Omental fat pad (tissue), 4 donors: ENCODE data around the gene MRTFB. TPM values are rescaled to one million over a fixed set of nuclear protein-coding genes. Genes with fewer than 3 reads are reported as not detected.
"Not testable (repeated sequence)": the region's sequence is repeated elsewhere in the genome, so short reads cannot be mapped to it uniquely, and the experiment has no call there.

ENCODE experiments used
- ATAC-seq: fragments of 150-250 bp; one replicate; pipeline ENCODE4 v1.9.1; 2016; ENCODE audit warnings: mild to moderate bottlenecking, moderate library complexity; ENCODE audit not compliant: low FRiP score
- DNase-seq: peaks from one replicate; pipeline ENCODE4 v3.0.0-alpha.2; 2019; ENCODE audit warnings: low spot score
- CTCF ChIP-seq, 3 donors: fragments of 450-650 bp; IDR thresholded peaks; one replicate each; pipeline ENCODE4 v1.5.1; 2016 to 2017; ENCODE audit warnings: antibody characterized with exemption in 3 of 3, mild to moderate bottlenecking in 3 of 3, moderate library complexity in 2 of 3
- total RNA-seq, 4 donors: library from RNA; depleted of rRNA; stranded (reverse); fragments of >200 nt; gene quantifications; one replicate each; pipeline ENCODE4 v1.1.0, GENCODE V29; 2016

MRTFB gene
- total RNA-seq: 100 to 1,000 TPM in 1 of 4 donors, 10 to 100 TPM in 3; 17.5 to 107 (median 55.8) TPM

- peak; percentile 60 for DNase-seq
These were observed at the start of gene MRTFB for GRCh38 chr16:14070877-14071575. Gene MRTFB, plus strand, starts transcription at chr16:14071319. Its CDS starts 69,288 bp downstream, at chr16:14140607.

GRCh38 chr16:14023526-14023925 is 47.6 kb upstream of the MRTFB start:
- not testable (repeated sequence) for ATAC-seq, DNase-seq

More at GRCh38 chr16:14070877-14071575, at the start of gene MRTFB:
- ATAC-seq: peak; percentile 85
- no peak for TF ChIP-seq CTCF (IDR thresholded peaks at IDR 0.05)

GRCh38 chr16:14024283-14024682 is 46.8 kb upstream of the MRTFB start:
- no peak for TF ChIP-seq CTCF (IDR thresholded peaks at IDR 0.05)
- DNase-seq: no peak
- ATAC-seq: no peak

GRCh38 chr16:14026572-14027285 is 44.4 kb upstream of the MRTFB start:
- no peak for TF ChIP-seq CTCF (IDR thresholded peaks at IDR 0.05)
- no peak for ATAC-seq
- no peak for DNase-seq

GRCh38 chr16:14028202-14028601 is 42.9 kb upstream of the MRTFB start:
- DNase-seq: no peak
- no peak for TF ChIP-seq CTCF (IDR thresholded peaks at IDR 0.05)
- no peak for ATAC-seq

GRCh38 chr16:14029658-14030057 is 41.5 kb upstream of the MRTFB start:
- ATAC-seq (no peak), DNase-seq (no peak)
- no peak for TF ChIP-seq CTCF (IDR thresholded peaks at IDR 0.05)

GRCh38 chr16:14035092-14035491 is 36.0 kb upstream of the MRTFB start:
- no peak for ATAC-seq

More at GRCh38 chr16:14035092-14035491, 36.0 kb upstream of the MRTFB start:
- DNase-seq: no peak
- no peak for TF ChIP-seq CTCF (IDR thresholded peaks at IDR 0.05)
